ENCODE measurements around the gene GP2. TPM values are rescaled to one million over a fixed set of nuclear protein-coding genes. Genes with fewer than 3 reads are reported as not detected.

Gene GP2
- total RNA-seq, 1 donor from 2014 or later: not detected

DNA sequence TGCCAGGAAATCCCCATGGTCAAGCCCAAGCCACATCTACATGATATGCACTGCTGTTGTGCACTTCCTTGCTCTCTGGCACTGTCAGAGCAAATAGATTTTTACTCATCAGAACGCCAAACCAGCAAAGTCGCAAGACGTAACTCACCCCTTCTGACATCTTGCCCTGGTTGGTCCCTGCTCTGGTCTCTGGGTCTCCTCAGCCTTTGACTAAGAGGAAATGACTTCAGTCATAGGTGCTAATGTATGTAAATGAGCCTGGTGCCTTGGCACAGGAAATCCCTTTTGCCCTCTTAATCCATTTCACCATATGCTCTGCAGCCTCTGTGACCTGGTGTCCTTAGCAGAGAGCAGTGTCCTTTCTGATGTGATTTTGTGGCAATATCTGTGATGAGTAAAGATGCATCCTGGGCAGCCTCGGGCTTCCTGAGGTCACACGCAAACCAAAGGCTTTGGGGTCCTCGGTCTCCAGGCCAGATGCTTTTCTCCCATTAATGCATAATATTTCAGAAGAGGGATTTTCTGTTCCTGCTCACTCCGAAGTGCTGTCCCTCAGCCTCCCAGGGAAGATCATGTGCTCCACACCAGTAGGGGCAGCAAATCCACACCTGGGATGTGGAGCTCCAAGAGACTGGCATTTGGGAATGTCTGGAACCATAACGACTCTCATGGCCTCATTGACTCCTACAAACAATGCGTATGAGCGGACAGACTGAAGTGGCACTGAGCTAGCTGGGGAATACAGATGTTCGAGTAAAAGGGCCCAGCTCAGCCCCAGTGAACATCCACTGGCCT is 66.9 kb downstream of the GP2 start:
- TF ChIP-seq, protein P1, sequence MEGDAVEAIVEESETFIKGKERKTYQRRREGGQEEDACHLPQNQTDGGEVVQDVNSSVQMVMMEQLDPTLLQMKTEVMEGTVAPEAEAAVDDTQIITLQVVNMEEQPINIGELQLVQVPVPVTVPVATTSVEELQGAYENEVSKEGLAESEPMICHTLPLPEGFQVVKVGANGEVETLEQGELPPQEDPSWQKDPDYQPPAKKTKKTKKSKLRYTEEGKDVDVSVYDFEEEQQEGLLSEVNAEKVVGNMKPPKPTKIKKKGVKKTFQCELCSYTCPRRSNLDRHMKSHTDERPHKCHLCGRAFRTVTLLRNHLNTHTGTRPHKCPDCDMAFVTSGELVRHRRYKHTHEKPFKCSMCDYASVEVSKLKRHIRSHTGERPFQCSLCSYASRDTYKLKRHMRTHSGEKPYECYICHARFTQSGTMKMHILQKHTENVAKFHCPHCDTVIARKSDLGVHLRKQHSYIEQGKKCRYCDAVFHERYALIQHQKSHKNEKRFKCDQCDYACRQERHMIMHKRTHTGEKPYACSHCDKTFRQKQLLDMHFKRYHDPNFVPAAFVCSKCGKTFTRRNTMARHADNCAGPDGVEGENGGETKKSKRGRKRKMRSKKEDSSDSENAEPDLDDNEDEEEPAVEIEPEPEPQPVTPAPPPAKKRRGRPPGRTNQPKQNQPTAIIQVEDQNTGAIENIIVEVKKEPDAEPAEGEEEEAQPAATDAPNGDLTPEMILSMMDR (conservative IDR thresholded peaks at IDR 0.05; ENCODE audit: low read depth, low read length): no peak
- DNase-seq (ENCODE audit: low read depth): no peak
- H3K4me3 ChIP-seq (ENCODE audit: low read depth, low read length): no peak overlapping the region

Other genes with a start within 250 kb of the GP2 start
- not detected in 2 replicates for gene UMOD, start 25.2 kb upstream of the GP2 start, total RNA-seq
- gene PDILT, start 77.2 kb upstream of the GP2 start, total RNA-seq: not detected in 2 replicates
- gene ACSM5, start 82.0 kb upstream of the GP2 start, total RNA-seq: 0.12 TPM in 1 of 2 replicates, not detected in the other
- 0.12 TPM in 1 of 2 replicates, not detected in the other for gene ACSM2A, start 124.0 kb upstream of the GP2 start, total RNA-seq
- not detected in 2 replicates for gene ACSM2B, start 248.9 kb upstream of the GP2 start, total RNA-seq

Measured in epithelial cell of proximal tubule (primary cell).